Activated naive CD4-positive, alpha-beta T cell treated with anti-CD3 and anti-CD28 coated beads, Interleukin-2, amount 50 U/mL, for 24 hours (primary cell): ENCODE measurements around the gene TRAK1.

Experiments used
- H3K27ac Mint-ChIP-seq: one replicate; pipeline ENCODE4 v1.8.0; 2021; ENCODE audit warnings: mild to moderate bottlenecking, mixed read lengths
- H3K27me3 Mint-ChIP-seq: one replicate; pipeline ENCODE4 v1.8.0; 2021; ENCODE audit warnings: mixed read lengths
- H3K36me3 Mint-ChIP-seq: one replicate; pipeline ENCODE4 v1.8.0; 2021; ENCODE audit warnings: mixed read lengths
- H3K4me1 Mint-ChIP-seq: one replicate; pipeline ENCODE4 v1.8.0; 2021; ENCODE audit warnings: mixed read lengths
- H3K4me3 Mint-ChIP-seq: one replicate; pipeline ENCODE4 v1.8.0; 2021; ENCODE audit warnings: mild to moderate bottlenecking, mixed read lengths
- H3K9me3 Mint-ChIP-seq: one replicate; pipeline ENCODE4 v1.8.0; 2021; ENCODE audit warnings: mixed read lengths

Gene TRAK1

GRCh38 chr3:42182555-42182954 is 91.4 kb downstream of the TRAK1 start:
- H3K36me3 Mint-ChIP-seq, result peaks cover 7% of the 10 kb centered on the region
- no peaks in the 10 kb centered on the region for H3K9me3 Mint-ChIP-seq
- H3K4me3 Mint-ChIP-seq, result no peak overlapping the region
- H3K27ac Mint-ChIP-seq, result no peak overlapping the region
- peaks cover 8% of the 10 kb centered on the region for H3K4me1 Mint-ChIP-seq
- H3K27me3 Mint-ChIP-seq, result no peaks in the 10 kb centered on the region

- H3K27ac Mint-ChIP-seq, result no peak overlapping the region
- peaks cover 6% of the 10 kb centered on the region for H3K36me3 Mint-ChIP-seq
- H3K4me1 Mint-ChIP-seq, result peaks cover 7% of the 10 kb centered on the region
- no peaks in the 10 kb centered on the region for H3K27me3 Mint-ChIP-seq
- H3K9me3 Mint-ChIP-seq, result no peaks in the 10 kb centered on the region
- no peak overlapping the region for H3K4me3 Mint-ChIP-seq
Measured at GRCh38 chr3:42183991-42184632, 93.0 kb downstream of the TRAK1 start.

- no peak overlapping the region for H3K27ac Mint-ChIP-seq
- no peaks in the 10 kb centered on the region for H3K9me3 Mint-ChIP-seq
- H3K4me3 Mint-ChIP-seq, result no peak overlapping the region
- H3K4me1 Mint-ChIP-seq, result no peaks in the 10 kb centered on the region
- no peaks in the 10 kb centered on the region for H3K27me3 Mint-ChIP-seq
- peaks cover 6% of the 10 kb centered on the region for H3K36me3 Mint-ChIP-seq
Measured at GRCh38 chr3:42184651-42185443, 93.7 kb downstream of the TRAK1 start.

DNA sequence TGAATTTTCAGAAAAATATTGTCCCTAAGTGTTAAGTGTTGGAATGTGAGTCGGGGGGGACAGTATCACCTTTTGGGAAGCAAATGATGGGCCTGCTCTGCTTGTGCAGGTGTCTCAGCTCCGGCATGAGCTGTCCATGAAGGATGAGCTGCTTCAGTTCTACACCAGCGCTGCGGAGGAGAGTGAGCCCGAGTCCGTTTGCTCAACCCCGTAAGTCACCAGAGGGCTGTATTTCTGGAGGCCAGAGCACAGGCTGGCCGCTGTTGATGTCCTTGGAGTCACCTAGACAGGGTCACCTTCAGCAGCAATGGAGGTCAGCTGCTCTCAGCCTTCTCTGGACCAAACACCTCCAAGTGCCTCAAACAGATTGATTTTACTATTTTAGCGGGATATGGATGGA is 96.8 kb downstream of the TRAK1 start:
- Mint-ChIP-seq H3K36me3 (peaks cover 6% of the 10 kb centered on the region), H3K4me1 (peaks cover 8% of the 10 kb centered on the region)

GRCh38 chr3:42188376-42188775 is 97.2 kb downstream of the TRAK1 start:
- no peak overlapping the region for H3K4me3 Mint-ChIP-seq
- no peaks in the 10 kb centered on the region for H3K27me3 Mint-ChIP-seq
- peaks cover 11% of the 10 kb centered on the region for H3K4me1 Mint-ChIP-seq
- no peaks in the 10 kb centered on the region for H3K9me3 Mint-ChIP-seq
- peaks cover 6% of the 10 kb centered on the region for H3K36me3 Mint-ChIP-seq
- H3K27ac Mint-ChIP-seq, result no peak overlapping the region

More for the DNA sequence above, 96.8 kb downstream of the TRAK1 start:
- Mint-ChIP-seq H3K9me3 (no peaks in the 10 kb centered on the region), H3K4me3 (no peak overlapping the region), H3K27me3 (no peaks in the 10 kb centered on the region), H3K27ac (no peak overlapping the region)

GRCh38 chr3:42189001-42189460 is 97.9 kb downstream of the TRAK1 start:
- H3K4me3 Mint-ChIP-seq, result no peak overlapping the region
- peaks cover 6% of the 10 kb centered on the region for H3K36me3 Mint-ChIP-seq
- H3K9me3 Mint-ChIP-seq, result no peaks in the 10 kb centered on the region
- peaks cover 11% of the 10 kb centered on the region for H3K4me1 Mint-ChIP-seq
- no peaks in the 10 kb centered on the region for H3K27me3 Mint-ChIP-seq
- H3K27ac Mint-ChIP-seq, result no peak overlapping the region

- no peak overlapping the region for H3K4me3 Mint-ChIP-seq
- no peaks in the 10 kb centered on the region for H3K9me3 Mint-ChIP-seq
- peaks cover 5% of the 10 kb centered on the region for H3K36me3 Mint-ChIP-seq
- no peak overlapping the region for H3K27ac Mint-ChIP-seq
- no peaks in the 10 kb centered on the region for H3K27me3 Mint-ChIP-seq
- peaks cover 11% of the 10 kb centered on the region for H3K4me1 Mint-ChIP-seq
Measured at GRCh38 chr3:42189736-42190135, 98.6 kb downstream of the TRAK1 start.

- Mint-ChIP-seq H3K4me1 (peaks cover 11% of the 10 kb centered on the region), H3K27me3 (no peaks in the 10 kb centered on the region), H3K9me3 (no peaks in the 10 kb centered on the region), H3K27ac (no peak overlapping the region), H3K4me3 (no peak overlapping the region), H3K36me3 (peaks cover 16% of the 10 kb centered on the region)
Measured at GRCh38 chr3:42190701-42191442, 99.7 kb downstream of the TRAK1 start.

DNA sequence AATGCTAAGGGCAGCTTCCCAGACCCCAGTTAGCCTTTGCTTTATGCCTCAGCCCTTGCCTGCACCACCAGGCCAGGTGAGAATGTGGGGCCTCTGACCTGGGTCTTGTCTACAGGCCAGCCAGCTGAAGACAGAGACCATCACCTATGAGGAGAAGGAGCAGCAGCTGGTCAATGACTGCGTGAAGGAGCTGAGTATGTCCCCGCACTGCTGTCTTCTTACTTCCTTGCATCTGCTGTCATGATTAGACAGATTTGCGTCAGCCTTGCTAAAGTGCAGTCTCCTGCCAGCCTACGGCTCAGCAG is 100.2 kb downstream of the TRAK1 start:
- Mint-ChIP-seq H3K4me3 (no peak overlapping the region), H3K27me3 (no peaks in the 10 kb centered on the region)

GRCh38 chr3:42192334-42193200 is 101.4 kb downstream of the TRAK1 start:
- Mint-ChIP-seq H3K4me1 (peaks cover 11% of the 10 kb centered on the region), H3K4me3 (no peak overlapping the region), H3K36me3 (peaks cover 20% of the 10 kb centered on the region), H3K27ac (no peak overlapping the region), H3K9me3 (no peaks in the 10 kb centered on the region), H3K27me3 (no peaks in the 10 kb centered on the region)

More for the DNA sequence above, 100.2 kb downstream of the TRAK1 start:
- no peak overlapping the region for H3K27ac Mint-ChIP-seq
- H3K36me3 Mint-ChIP-seq, result peaks cover 16% of the 10 kb centered on the region
- H3K9me3 Mint-ChIP-seq, result no peaks in the 10 kb centered on the region
- peaks cover 11% of the 10 kb centered on the region for H3K4me1 Mint-ChIP-seq

DNA sequence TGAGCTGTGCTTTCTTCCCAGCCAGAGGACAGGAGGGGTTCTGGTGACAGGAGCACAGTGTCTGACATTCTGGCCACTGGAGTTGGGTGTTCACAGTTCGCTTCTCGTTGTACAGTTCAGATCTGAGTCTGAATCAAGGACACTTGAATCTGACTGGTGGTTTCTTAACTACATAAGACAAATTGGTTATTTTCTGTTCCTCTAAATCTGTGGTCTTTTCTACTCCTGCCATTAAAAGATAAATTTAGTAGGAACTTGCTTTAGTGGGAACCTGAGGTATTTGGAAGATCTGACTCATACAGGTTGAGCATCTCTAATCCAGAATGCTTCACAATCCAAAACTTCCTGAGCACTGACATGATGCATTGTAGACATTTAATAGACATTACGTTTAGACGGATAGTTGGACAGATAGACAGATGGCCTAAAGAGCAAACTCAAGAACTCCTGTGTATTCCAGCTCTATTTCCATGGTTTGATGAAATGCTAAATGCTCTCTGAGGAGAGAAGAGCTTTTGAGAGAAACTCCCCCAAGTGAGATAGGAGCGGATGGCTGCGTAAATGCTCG is 103.9 kb downstream of the TRAK1 start:
- Mint-ChIP-seq H3K9me3 (no peaks in the 10 kb centered on the region), H3K4me3 (no peak overlapping the region), H3K27me3 (no peaks in the 10 kb centered on the region), H3K36me3 (peaks cover 15% of the 10 kb centered on the region), H3K4me1 (peaks cover 11% of the 10 kb centered on the region), H3K27ac (no peak overlapping the region)

DNA sequence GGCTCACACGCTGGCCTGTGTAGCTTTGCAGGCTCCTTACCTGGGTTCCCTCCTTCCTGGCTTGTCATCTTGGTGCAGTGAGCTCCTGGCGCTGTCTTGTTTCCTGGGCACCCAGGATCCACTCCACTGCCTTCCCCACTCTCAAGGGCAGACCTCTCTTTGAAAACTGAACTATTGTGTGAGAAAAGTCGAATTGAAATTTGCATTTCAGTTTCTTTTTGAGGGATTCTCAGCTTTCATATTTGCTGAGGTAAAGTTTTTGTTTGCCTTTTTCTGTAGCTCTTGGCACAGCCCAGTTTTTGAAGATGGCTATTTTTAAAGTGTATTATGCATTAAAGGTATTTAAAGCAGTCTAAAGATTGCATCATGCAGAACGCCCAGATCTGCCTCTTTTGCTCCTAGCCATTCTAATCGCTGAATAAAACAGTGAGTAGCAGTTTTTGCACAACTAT is 104.7 kb downstream of the TRAK1 start:
- H3K4me1 Mint-ChIP-seq, result peaks cover 11% of the 10 kb centered on the region
- H3K27me3 Mint-ChIP-seq, result no peaks in the 10 kb centered on the region
- no peak overlapping the region for H3K4me3 Mint-ChIP-seq
- no peak overlapping the region for H3K27ac Mint-ChIP-seq
- no peaks in the 10 kb centered on the region for H3K9me3 Mint-ChIP-seq
- H3K36me3 Mint-ChIP-seq, result peaks cover 18% of the 10 kb centered on the region

DNA sequence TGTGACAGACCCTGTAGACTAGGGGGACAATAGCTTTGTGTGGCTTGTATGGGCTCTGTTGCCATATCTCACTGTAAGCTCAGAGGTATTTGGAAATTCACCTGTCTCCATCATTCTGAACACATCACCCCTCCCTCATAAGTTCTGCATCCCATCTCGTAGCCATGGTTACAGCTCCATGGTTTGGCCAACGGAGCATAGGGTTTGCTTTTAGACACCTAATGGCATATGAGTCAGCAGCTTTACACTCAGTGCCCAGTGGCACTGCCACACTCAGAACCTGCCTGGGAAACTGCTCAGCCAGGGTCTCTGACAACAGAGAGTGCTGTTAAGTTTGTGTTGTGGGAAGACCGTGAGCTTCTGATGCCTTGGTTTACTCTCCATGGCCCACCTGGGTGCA is 107.6 kb downstream of the TRAK1 start:
- no peaks in the 10 kb centered on the region for H3K4me1 Mint-ChIP-seq
- no peak overlapping the region for H3K27ac Mint-ChIP-seq
- peaks cover 24% of the 10 kb centered on the region for H3K36me3 Mint-ChIP-seq
- no peaks in the 10 kb centered on the region for H3K27me3 Mint-ChIP-seq
- H3K4me3 Mint-ChIP-seq, result no peak overlapping the region
- no peaks in the 10 kb centered on the region for H3K9me3 Mint-ChIP-seq

- Mint-ChIP-seq H3K4me1 (no peaks in the 10 kb centered on the region), H3K36me3 (peaks cover 13% of the 10 kb centered on the region), H3K27ac (no peak overlapping the region), H3K9me3 (no peaks in the 10 kb centered on the region), H3K4me3 (no peak overlapping the region), H3K27me3 (no peaks in the 10 kb centered on the region)
Measured at GRCh38 chr3:42202217-42202865, 111.2 kb downstream of the TRAK1 start.
